HEK293 (cell line): ENCODE results near the gene ZNF599.

Source experiments
- CTCF ChIA-PET: fragments of 350-600 bp; formaldehyde crosslinking; extraction: SDS; loops from one replicate; lab custom pipeline; 2021; ENCODE audit warnings: antibody characterized with exemption; lab: Yijun Ruan, JAX
- POLR2A ChIA-PET: fragments of 300-600 bp; formaldehyde crosslinking; extraction: SDS; loops from one replicate; lab custom pipeline; 2020; ENCODE audit warnings: antibody characterized with exemption, inconsistent platforms; lab: Yijun Ruan, JAX
- H3K27ac ChIP-seq: fragments of 200-500 bp; sonication (Bioruptor generic); 2 replicates; pipeline ENCODE4 v1.5.1; 2014; ENCODE audit warnings: low read depth, low read length, control low read depth, inconsistent platforms; ENCODE audit errors: extremely low read depth
- H3K36me3 ChIP-seq, 2 experiments: fragments of 200-500 bp in 1 of 2; sonication (Bioruptor generic) in 1 of 2; 1 replicate in 1 of 2; 2 replicates in 1 of 2; pipeline ENCODE4 v1.5.1; 2014 to 2017; ENCODE audit warnings: inconsistent platforms in 2 of 2, low read length in 2 of 2; ENCODE audit not compliant: control insufficient read depth in 2 of 2, insufficient read depth in 1 of 2
- H3K4me1 ChIP-seq: fragments of 200-500 bp; sonication (Bioruptor generic); 2 replicates; pipeline ENCODE4 v1.5.1; 2014; ENCODE audit warnings: mild to moderate bottlenecking, low read length, inconsistent platforms; ENCODE audit not compliant: control insufficient read depth, insufficient read depth
- H3K4me3 ChIP-seq: 2 replicates; pipeline ENCODE4 v1.5.1; 2011; ENCODE audit warnings: low read depth, mild to moderate bottlenecking, control low read depth, low read length, moderate library complexity
- H3K9me3 ChIP-seq: fragments of 200-500 bp; sonication (Bioruptor generic); 2 replicates; pipeline ENCODE4 v1.5.1; 2014; ENCODE audit warnings: low read depth, low read length, inconsistent platforms; ENCODE audit not compliant: control insufficient read depth, insufficient read depth
- FEZF1 ChIP-seq: fragments of 450-650 bp; formaldehyde crosslinking; IDR thresholded peaks from 2 replicates; pipeline ENCODE4 v1.5.1; 2016; ENCODE audit warnings: missing biosample characterization, missing genetic modification characterization
- PRDM1 ChIP-seq: fragments of 450-650 bp; formaldehyde crosslinking; IDR thresholded peaks from 2 replicates; pipeline ENCODE4; 2016; ENCODE audit warnings: missing biosample characterization, missing genetic modification characterization
- SCRT2 ChIP-seq: fragments of 450-650 bp; formaldehyde crosslinking; IDR thresholded peaks from 2 replicates; pipeline ENCODE4 v1.5.1; 2016; ENCODE audit warnings: missing biosample characterization, missing genetic modification characterization
- ZBTB17 ChIP-seq: fragments of 450-650 bp; formaldehyde crosslinking; IDR thresholded peaks from 2 replicates; pipeline ENCODE4 v1.5.1; 2016; ENCODE audit warnings: missing biosample characterization, missing genetic modification characterization
- ZBTB21 ChIP-seq: fragments of 450-650 bp; formaldehyde crosslinking; IDR thresholded peaks from 2 replicates; pipeline ENCODE4 v1.5.1; 2017; ENCODE audit warnings: missing biosample characterization, missing genetic modification characterization
- ZBTB44 ChIP-seq: fragments of 450-650 bp; IDR thresholded peaks from 2 replicates; pipeline ENCODE4 v1.5.1; 2018; ENCODE audit warnings: missing biosample characterization, mild to moderate bottlenecking, missing genetic modification characterization
- ZBTB48 ChIP-seq: fragments of 450-650 bp; formaldehyde crosslinking; IDR thresholded peaks from 2 replicates; pipeline ENCODE4 v1.5.1; 2016; ENCODE audit warnings: missing biosample characterization, missing genetic modification characterization
- ZBTB8A ChIP-seq: fragments of 450-650 bp; formaldehyde crosslinking; IDR thresholded peaks from 2 replicates; pipeline ENCODE4 v1.5.1; 2016; ENCODE audit warnings: missing biosample characterization, missing genetic modification characterization
- ZNF133 ChIP-seq: fragments of 450-650 bp; formaldehyde crosslinking; IDR thresholded peaks from 2 replicates; pipeline ENCODE4 v1.5.1; 2016; ENCODE audit warnings: missing biosample characterization, missing genetic modification characterization
- ZNF140 ChIP-seq: fragments of 450-650 bp; formaldehyde crosslinking; IDR thresholded peaks from 2 replicates; pipeline ENCODE4 v1.5.1; 2016; ENCODE audit warnings: missing biosample characterization, missing genetic modification characterization
- ZNF148 ChIP-seq: fragments of 450-650 bp; formaldehyde crosslinking; IDR thresholded peaks from 2 replicates; pipeline ENCODE4 v1.5.0; 2017; ENCODE audit warnings: missing biosample characterization, missing genetic modification characterization, borderline replicate concordance
- ZNF155 ChIP-seq: fragments of 450-650 bp; formaldehyde crosslinking; IDR thresholded peaks from 2 replicates; pipeline ENCODE4 v1.5.1; 2016; ENCODE audit warnings: missing biosample characterization, missing genetic modification characterization
- ZNF174 ChIP-seq: fragments of 450-650 bp; formaldehyde crosslinking; IDR thresholded peaks from 2 replicates; pipeline ENCODE4 v1.5.0; 2017; ENCODE audit warnings: missing biosample characterization, mild to moderate bottlenecking, missing genetic modification characterization
- ZNF2 ChIP-seq: fragments of 450-650 bp; formaldehyde crosslinking; IDR thresholded peaks from 2 replicates; pipeline ENCODE4 v1.5.1; 2016; ENCODE audit warnings: missing biosample characterization, missing genetic modification characterization
- ZNF239 ChIP-seq: fragments of 450-650 bp; formaldehyde crosslinking; IDR thresholded peaks from 2 replicates; pipeline ENCODE4 v1.5.1; 2016; ENCODE audit warnings: missing biosample characterization, missing genetic modification characterization
- ZNF24 ChIP-seq: fragments of 450-650 bp; formaldehyde crosslinking; IDR thresholded peaks from 2 replicates; pipeline ENCODE4 v1.5.1; 2016; ENCODE audit warnings: missing biosample characterization, missing genetic modification characterization
- ZNF335 ChIP-seq: fragments of 450-650 bp; formaldehyde crosslinking; conservative IDR thresholded peaks from 2 replicates; pipeline ENCODE4 v1.5.1; 2016; ENCODE audit warnings: missing biosample characterization, missing genetic modification characterization
- ZNF660 ChIP-seq: fragments of 450-650 bp; IDR thresholded peaks from 2 replicates; pipeline ENCODE4 v1.5.1; 2018; ENCODE audit warnings: missing biosample characterization, mild to moderate bottlenecking, missing genetic modification characterization
- ZNF677 ChIP-seq: fragments of 450-650 bp; IDR thresholded peaks from 2 replicates; pipeline ENCODE4 v1.5.0; 2018; ENCODE audit warnings: missing biosample characterization, mild to moderate bottlenecking, missing genetic modification characterization, moderate library complexity
- ZNF707 ChIP-seq: fragments of 450-650 bp; formaldehyde crosslinking; IDR thresholded peaks from 2 replicates; pipeline ENCODE4 v1.5.1; 2016; ENCODE audit warnings: missing biosample characterization, missing genetic modification characterization
- ZNF776 ChIP-seq: fragments of 450-650 bp; formaldehyde crosslinking; IDR thresholded peaks from 2 replicates; pipeline ENCODE4 v1.5.0; 2017; ENCODE audit warnings: missing biosample characterization, missing genetic modification characterization, borderline replicate concordance
- TF ChIP-seq, protein P1 (sequence below): fragments of 450-650 bp; formaldehyde crosslinking; IDR thresholded peaks from 2 replicates; pipeline ENCODE4 v1.5.1; 2016; ENCODE audit warnings: missing biosample characterization, missing genetic modification characterization
- TF ChIP-seq, protein P2 (sequence below): fragments of 450-650 bp; formaldehyde crosslinking; IDR thresholded peaks from 2 replicates; pipeline ENCODE4 v1.5.1; 2016; ENCODE audit warnings: missing biosample characterization, missing genetic modification characterization, borderline replicate concordance
- TF ChIP-seq, protein P3 (sequence below): fragments of 450-650 bp; formaldehyde crosslinking; IDR thresholded peaks from 2 replicates; pipeline ENCODE4 v1.5.1; 2016; ENCODE audit warnings: missing biosample characterization, missing genetic modification characterization
- TF ChIP-seq, protein P4 (sequence below): fragments of 450-650 bp; formaldehyde crosslinking; IDR thresholded peaks from 2 replicates; pipeline ENCODE4 v1.5.1; 2017; ENCODE audit warnings: missing biosample characterization, missing genetic modification characterization

The ZNF599 gene

GRCh38 chr19:34757441-34757840 is 15.6 kb downstream of the ZNF599 start:
- POLR2A ChIA-PET, result no interaction called here
- Histone ChIP-seq H3K27ac (no peak overlapping the region), H3K4me3 (no peak overlapping the region), H3K9me3 (peaks cover 63% of the 10 kb centered on the region), H3K4me1 (no peaks in the 10 kb centered on the region), H3K36me3 (peaks cover 0 to 12% of the 10 kb centered on the region in 2 experiments; a peak in 1 of 3 replicates)
- CTCF ChIA-PET, result no interaction called here
- TF ChIP-seq ZNF133 (peak; percentile 39; the same call in 1 of the 2 replicates), ZNF677 (tag by site-specific recombination) (no peak), ZBTB44 (tag by site-specific recombination) (no peak), ZNF335 (tag by site-specific recombination) (peak; percentile 86), ZBTB17 (tag by site-specific recombination) (no peak), ZNF2 (tag by site-specific recombination) (no peak), SCRT2 (tag by site-specific recombination) (peak; percentile 87), ZBTB21 (tag by site-specific recombination) (peak; percentile 86), ZNF140 (tag by site-specific recombination) (no peak), ZNF155 (no peak), ZNF24 (tag by site-specific recombination) (no peak), ZNF707 (tag by site-specific recombination) (no peak), ZNF660 (tag by site-specific recombination) (peak; percentile 64), ZNF776 (no peak), ZNF174 (tag by site-specific recombination) (no peak), ZNF239 (no peak), PRDM1 (no peak), ZBTB48 (tag by site-specific recombination) (no peak), ZNF148 (tag by site-specific recombination) (no peak), FEZF1 (no peak), ZBTB8A (tag by site-specific recombination) (no peak)
- TF ChIP-seq, protein P1, sequence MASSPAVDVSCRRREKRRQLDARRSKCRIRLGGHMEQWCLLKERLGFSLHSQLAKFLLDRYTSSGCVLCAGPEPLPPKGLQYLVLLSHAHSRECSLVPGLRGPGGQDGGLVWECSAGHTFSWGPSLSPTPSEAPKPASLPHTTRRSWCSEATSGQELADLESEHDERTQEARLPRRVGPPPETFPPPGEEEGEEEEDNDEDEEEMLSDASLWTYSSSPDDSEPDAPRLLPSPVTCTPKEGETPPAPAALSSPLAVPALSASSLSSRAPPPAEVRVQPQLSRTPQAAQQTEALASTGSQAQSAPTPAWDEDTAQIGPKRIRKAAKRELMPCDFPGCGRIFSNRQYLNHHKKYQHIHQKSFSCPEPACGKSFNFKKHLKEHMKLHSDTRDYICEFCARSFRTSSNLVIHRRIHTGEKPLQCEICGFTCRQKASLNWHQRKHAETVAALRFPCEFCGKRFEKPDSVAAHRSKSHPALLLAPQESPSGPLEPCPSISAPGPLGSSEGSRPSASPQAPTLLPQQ, result 0 out of 2 replicates have a peak, but pooled peaks have one; percentile 42
- TF ChIP-seq, protein P2, sequence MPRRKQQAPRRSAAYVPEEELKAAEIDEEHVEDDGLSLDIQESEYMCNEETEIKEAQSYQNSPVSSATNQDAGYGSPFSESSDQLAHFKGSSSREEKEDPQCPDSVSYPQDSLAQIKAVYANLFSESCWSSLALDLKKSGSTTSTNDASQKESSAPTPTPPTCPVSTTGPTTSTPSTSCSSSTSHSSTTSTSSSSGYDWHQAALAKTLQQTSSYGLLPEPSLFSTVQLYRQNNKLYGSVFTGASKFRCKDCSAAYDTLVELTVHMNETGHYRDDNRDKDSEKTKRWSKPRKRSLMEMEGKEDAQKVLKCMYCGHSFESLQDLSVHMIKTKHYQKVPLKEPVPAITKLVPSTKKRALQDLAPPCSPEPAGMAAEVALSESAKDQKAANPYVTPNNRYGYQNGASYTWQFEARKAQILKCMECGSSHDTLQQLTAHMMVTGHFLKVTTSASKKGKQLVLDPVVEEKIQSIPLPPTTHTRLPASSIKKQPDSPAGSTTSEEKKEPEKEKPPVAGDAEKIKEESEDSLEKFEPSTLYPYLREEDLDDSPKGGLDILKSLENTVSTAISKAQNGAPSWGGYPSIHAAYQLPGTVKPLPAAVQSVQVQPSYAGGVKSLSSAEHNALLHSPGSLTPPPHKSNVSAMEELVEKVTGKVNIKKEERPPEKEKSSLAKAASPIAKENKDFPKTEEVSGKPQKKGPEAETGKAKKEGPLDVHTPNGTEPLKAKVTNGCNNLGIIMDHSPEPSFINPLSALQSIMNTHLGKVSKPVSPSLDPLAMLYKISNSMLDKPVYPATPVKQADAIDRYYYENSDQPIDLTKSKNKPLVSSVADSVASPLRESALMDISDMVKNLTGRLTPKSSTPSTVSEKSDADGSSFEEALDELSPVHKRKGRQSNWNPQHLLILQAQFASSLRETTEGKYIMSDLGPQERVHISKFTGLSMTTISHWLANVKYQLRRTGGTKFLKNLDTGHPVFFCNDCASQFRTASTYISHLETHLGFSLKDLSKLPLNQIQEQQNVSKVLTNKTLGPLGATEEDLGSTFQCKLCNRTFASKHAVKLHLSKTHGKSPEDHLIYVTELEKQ (tag by site-specific recombination), result no peak
- TF ChIP-seq, protein P3, sequence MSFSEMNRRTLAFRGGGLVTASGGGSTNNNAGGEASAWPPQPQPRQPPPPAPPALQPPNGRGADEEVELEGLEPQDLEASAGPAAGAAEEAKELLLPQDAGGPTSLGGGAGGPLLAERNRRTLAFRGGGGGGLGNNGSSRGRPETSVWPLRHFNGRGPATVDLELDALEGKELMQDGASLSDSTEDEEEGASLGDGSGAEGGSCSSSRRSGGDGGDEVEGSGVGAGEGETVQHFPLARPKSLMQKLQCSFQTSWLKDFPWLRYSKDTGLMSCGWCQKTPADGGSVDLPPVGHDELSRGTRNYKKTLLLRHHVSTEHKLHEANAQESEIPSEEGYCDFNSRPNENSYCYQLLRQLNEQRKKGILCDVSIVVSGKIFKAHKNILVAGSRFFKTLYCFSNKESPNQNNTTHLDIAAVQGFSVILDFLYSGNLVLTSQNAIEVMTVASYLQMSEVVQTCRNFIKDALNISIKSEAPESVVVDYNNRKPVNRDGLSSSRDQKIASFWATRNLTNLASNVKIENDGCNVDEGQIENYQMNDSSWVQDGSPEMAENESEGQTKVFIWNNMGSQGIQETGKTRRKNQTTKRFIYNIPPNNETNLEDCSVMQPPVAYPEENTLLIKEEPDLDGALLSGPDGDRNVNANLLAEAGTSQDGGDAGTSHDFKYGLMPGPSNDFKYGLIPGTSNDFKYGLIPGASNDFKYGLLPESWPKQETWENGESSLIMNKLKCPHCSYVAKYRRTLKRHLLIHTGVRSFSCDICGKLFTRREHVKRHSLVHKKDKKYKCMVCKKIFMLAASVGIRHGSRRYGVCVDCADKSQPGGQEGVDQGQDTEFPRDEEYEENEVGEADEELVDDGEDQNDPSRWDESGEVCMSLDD (tag by site-specific recombination), result 0 out of 2 replicates have a peak, but pooled peaks have one; percentile 11
- TF ChIP-seq, protein P4, sequence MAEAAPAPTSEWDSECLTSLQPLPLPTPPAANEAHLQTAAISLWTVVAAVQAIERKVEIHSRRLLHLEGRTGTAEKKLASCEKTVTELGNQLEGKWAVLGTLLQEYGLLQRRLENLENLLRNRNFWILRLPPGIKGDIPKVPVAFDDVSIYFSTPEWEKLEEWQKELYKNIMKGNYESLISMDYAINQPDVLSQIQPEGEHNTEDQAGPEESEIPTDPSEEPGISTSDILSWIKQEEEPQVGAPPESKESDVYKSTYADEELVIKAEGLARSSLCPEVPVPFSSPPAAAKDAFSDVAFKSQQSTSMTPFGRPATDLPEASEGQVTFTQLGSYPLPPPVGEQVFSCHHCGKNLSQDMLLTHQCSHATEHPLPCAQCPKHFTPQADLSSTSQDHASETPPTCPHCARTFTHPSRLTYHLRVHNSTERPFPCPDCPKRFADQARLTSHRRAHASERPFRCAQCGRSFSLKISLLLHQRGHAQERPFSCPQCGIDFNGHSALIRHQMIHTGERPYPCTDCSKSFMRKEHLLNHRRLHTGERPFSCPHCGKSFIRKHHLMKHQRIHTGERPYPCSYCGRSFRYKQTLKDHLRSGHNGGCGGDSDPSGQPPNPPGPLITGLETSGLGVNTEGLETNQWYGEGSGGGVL (tag by site-specific recombination), result no peak
- TF ChIP-seq, all 188 proteins: peak for 7
